HG02642 (cell line): ENCODE data around the gene SEPTIN1.

ENCODE experiments used
- ATAC-seq: cut with Tn5 transposase; IDR thresholded peaks from one replicate; pipeline ENCODE4 v1.9.1; 2021; ENCODE audit warnings: mild to moderate bottlenecking; ENCODE audit not compliant: unreplicated experiment, poor library complexity

SEPTIN1 gene

GRCh38 chr16:30382111-30382881 is at the start of gene SEPTIN1:
Gene SEPTIN1, minus strand, starts transcription at chr16:30382561. Its CDS starts 19 bp downstream, at chr16:30382542.
- ATAC-seq: peak; percentile 21

GRCh38 chr16:30430428-30430970 is 48.1 kb upstream of the SEPTIN1 start:
- no peak for ATAC-seq

- peak; percentile 96 for ATAC-seq
Observed at GRCh38 chr16:30429678-30430427, 47.5 kb upstream of the SEPTIN1 start, which contains the start of gene DCTPP1. Gene DCTPP1, minus strand, starts transcription at chr16:30430030. Its CDS starts 50 bp downstream, at chr16:30429980.

- peak; percentile 8 for ATAC-seq
Observed at GRCh38 chr16:30429418-30429677, 47.0 kb upstream of the SEPTIN1 start.

GRCh38 chr16:30428055-30428454 is 45.7 kb upstream of the SEPTIN1 start:
- ATAC-seq: no peak

GRCh38 chr16:30421010-30421409 is 38.6 kb upstream of the SEPTIN1 start:
- no peak for ATAC-seq

GRCh38 chr16:30418350-30419181 is 36.2 kb upstream of the SEPTIN1 start:
- ATAC-seq: no peak

GRCh38 chr16:30417529-30418349 is 35.4 kb upstream of the SEPTIN1 start:
- ATAC-seq: peak; percentile 84

- ATAC-seq: no peak
Observed at GRCh38 chr16:30416624-30417528, 34.5 kb upstream of the SEPTIN1 start.

- ATAC-seq: no peak
Observed at GRCh38 chr16:30416047-30416603, 33.8 kb upstream of the SEPTIN1 start.

GRCh38 chr16:30414159-30414558 is 31.8 kb upstream of the SEPTIN1 start:
- no peak for ATAC-seq

GRCh38 chr16:30413112-30413806 is 30.9 kb upstream of the SEPTIN1 start:
- ATAC-seq: no peak

GRCh38 chr16:30409125-30410060 is 27.0 kb upstream of the SEPTIN1 start:
- ATAC-seq: peak; percentile 46

- no peak for ATAC-seq
Observed at GRCh38 chr16:30407804-30408534, 25.6 kb upstream of the SEPTIN1 start.

- peak; percentile 85 for ATAC-seq
Observed at GRCh38 chr16:30407102-30407803, 24.9 kb upstream of the SEPTIN1 start, which contains the start of gene ZNF771. Gene ZNF771, plus strand, starts transcription at chr16:30407606. Its CDS starts 448 bp downstream, at chr16:30408054.

- peak; percentile 6 for ATAC-seq
Observed at GRCh38 chr16:30406795-30407101, 24.4 kb upstream of the SEPTIN1 start.
